IMR-90 (cell line): Measurements from ENCODE around the gene CNTN5. TPM values are rescaled to one million over a fixed set of nuclear protein-coding genes. Genes with fewer than 3 reads are reported as not detected.

Source experiments
- ATAC-seq: fragments of 200-7000 bp; cut with Tn5 transposase; 2 replicates; pipeline ENCODE4 v1.9.1; 2020; ENCODE audit warnings: low read depth, mild to moderate bottlenecking, moderate library complexity
- BruUV-seq: library from RNA; stranded (reverse); fragments of 400-500 nt; replicated peaks from 2 replicates; lab custom pipeline; 2021; lab: Mats Ljungman, UMichigan
- CTCF ChIA-PET: fragments of 300-600 bp; formaldehyde crosslinking; extraction: SDS; loops from one replicate; lab custom pipeline; 2021; ENCODE audit warnings: antibody characterized with exemption; lab: Yijun Ruan, JAX
- POLR2A ChIA-PET: fragments of 300-600 bp; sonication (Branson Sonifier 250); formaldehyde crosslinking; loops from one replicate; lab custom pipeline; 2022; ENCODE audit warnings: antibody characterized with exemption; ENCODE audit not compliant: unreplicated experiment; lab: Charles Lee
- DNase-seq: peaks from one replicate; pipeline ENCODE4 v3.0.0; 2013
- H2AFZ ChIP-seq: replicated peaks from 2 replicates; pipeline ENCODE3; 2013; ENCODE audit warnings: low read length, mild to moderate bottlenecking; ENCODE audit not compliant: poor library complexity
- H2AK5ac ChIP-seq: 2 replicates; pipeline ENCODE4 v1.6.1; 2013; ENCODE audit warnings: low read depth, low read length, inconsistent platforms
- H2AK9ac ChIP-seq: replicated peaks from 2 replicates; pipeline ENCODE3; 2013; ENCODE audit warnings: mild to moderate bottlenecking, low read depth, low read length, moderate library complexity; ENCODE audit not compliant: poor library complexity
- H2BK120ac ChIP-seq: 2 replicates; pipeline ENCODE4 v1.6.1; 2013; ENCODE audit warnings: low read depth, low read length, inconsistent platforms
- H2BK15ac ChIP-seq: 3 replicates; pipeline ENCODE4 v1.6.1; 2013; ENCODE audit warnings: low read depth, low read length, inconsistent platforms
- H2BK20ac ChIP-seq: 2 replicates; pipeline ENCODE4 v1.6.1; 2013; ENCODE audit warnings: low read depth, mild to moderate bottlenecking, inconsistent platforms, low read length, moderate library complexity
- H2BK5ac ChIP-seq: 2 replicates; pipeline ENCODE4 v1.6.1; 2013; ENCODE audit warnings: mild to moderate bottlenecking, low read depth, low read length, inconsistent platforms; ENCODE audit not compliant: poor library complexity, severe bottlenecking
- H3K14ac ChIP-seq: replicated peaks from 2 replicates; pipeline ENCODE4 v1.6.1; 2013; ENCODE audit warnings: low read depth, low read length, inconsistent platforms
- H3K18ac ChIP-seq: 2 replicates; pipeline ENCODE4 v1.6.1; 2013; ENCODE audit warnings: low read depth, low read length, control low read depth
- H3K23ac ChIP-seq: 2 replicates; pipeline ENCODE4 v1.6.1; 2013; ENCODE audit warnings: low read depth, low read length, inconsistent platforms
- H3K27ac ChIP-seq: 2 replicates; pipeline ENCODE4 v1.5.1; 2013; ENCODE audit warnings: mild to moderate bottlenecking, control low read depth, low read length; ENCODE audit not compliant: insufficient read depth
- H3K27me3 ChIP-seq: 2 replicates; pipeline ENCODE4 v1.6.1; 2013; ENCODE audit warnings: low read length; ENCODE audit not compliant: control insufficient read depth, insufficient read depth
- H3K36me3 ChIP-seq: 2 replicates; pipeline ENCODE4 v1.6.1; 2013; ENCODE audit warnings: low read length, mixed read lengths; ENCODE audit not compliant: control insufficient read depth, insufficient read depth
- H3K4ac ChIP-seq: 2 replicates; pipeline ENCODE4 v1.6.1; 2013; ENCODE audit warnings: low read depth, low read length, inconsistent platforms
- H3K4me1 ChIP-seq: 2 replicates; pipeline ENCODE4 v1.6.1; 2013; ENCODE audit warnings: low read length, mixed read lengths; ENCODE audit not compliant: control insufficient read depth, insufficient read depth
- H3K4me2 ChIP-seq: 2 replicates; pipeline ENCODE4 v1.6.1; 2013; ENCODE audit warnings: low read depth, mild to moderate bottlenecking, control low read depth, low read length, moderate library complexity
- H3K4me3 ChIP-seq: 2 replicates; pipeline ENCODE4 v1.5.1; 2013; ENCODE audit warnings: low read depth, mild to moderate bottlenecking, control low read depth, low read length, moderate library complexity; ENCODE audit not compliant: insufficient read depth
- H3K56ac ChIP-seq: 2 replicates; pipeline ENCODE4 v1.6.1; 2013; ENCODE audit warnings: low read length, inconsistent platforms; ENCODE audit not compliant: insufficient read depth; ENCODE audit errors: extremely low read depth
- H3K79me1 ChIP-seq, 2 experiments: 2 replicates each; pipeline ENCODE4 v1.6.1; 2013; ENCODE audit warnings: low read length in 2 of 2, inconsistent platforms in 1 of 2, low read depth in 1 of 2
- H3K9ac ChIP-seq: 2 replicates; pipeline ENCODE4 v1.6.1; 2013; ENCODE audit warnings: low read depth, low read length, control low read depth
- H3K9me1 ChIP-seq: 2 replicates; pipeline ENCODE4 v1.6.1; 2013; ENCODE audit warnings: low read length, inconsistent platforms; ENCODE audit not compliant: insufficient read depth
- H3K9me3 ChIP-seq: 2 replicates; pipeline ENCODE4 v1.6.1; 2013; ENCODE audit warnings: low read length; ENCODE audit not compliant: control insufficient read depth, insufficient read depth
- H4K20me1 ChIP-seq: 2 replicates; pipeline ENCODE4 v1.6.1; 2013; ENCODE audit warnings: low read length, inconsistent platforms; ENCODE audit not compliant: insufficient read depth
- H4K5ac ChIP-seq: 2 replicates; pipeline ENCODE4 v1.6.1; 2013; ENCODE audit warnings: mild to moderate bottlenecking, low read depth, low read length, control low read depth
- H4K8ac ChIP-seq, 2 experiments: 2 replicates each; pipeline ENCODE4 v1.6.1; 2013; ENCODE audit warnings: low read depth in 2 of 2, low read length in 2 of 2, control low read depth in 1 of 2, inconsistent platforms in 1 of 2
- H4K91ac ChIP-seq: 2 replicates; pipeline ENCODE4 v1.6.1; 2013; ENCODE audit warnings: low read depth, low read length, inconsistent platforms; ENCODE audit not compliant: insufficient read depth
- BHLHE40 ChIP-seq: fragments of 150-350 bp; IDR thresholded peaks from 2 replicates; pipeline ENCODE4 v1.6.1; 2016; ENCODE audit warnings: mild to moderate bottlenecking, low read depth, low read length
- CEBPB ChIP-seq: IDR thresholded peaks from 2 replicates; pipeline ENCODE4 v1.6.1; 2012; ENCODE audit warnings: low read depth, low read length, improper control_type of control experiment
- CHD1 ChIP-seq: IDR thresholded peaks from 2 replicates; pipeline ENCODE4 v1.6.1; 2012; ENCODE audit warnings: low read depth, low read length, improper control_type of control experiment
- CTCF ChIP-seq: conservative IDR thresholded peaks from 2 replicates; pipeline ENCODE4 v1.5.1; 2012; ENCODE audit warnings: mild to moderate bottlenecking, low read depth, low read length, improper control_type of control experiment
- ELK1 ChIP-seq: fragments of 150-350 bp; IDR thresholded peaks from 2 replicates; pipeline ENCODE4 v1.6.1; 2016; ENCODE audit warnings: low read depth, mild to moderate bottlenecking, low read length, moderate library complexity, borderline replicate concordance
- FOS ChIP-seq: fragments of 150-350 bp; IDR thresholded peaks from 2 replicates; pipeline ENCODE4 v1.6.1; 2016; ENCODE audit warnings: low read depth, low read length
- MAFK ChIP-seq: IDR thresholded peaks from 2 replicates; pipeline ENCODE4 v1.6.1; 2012; ENCODE audit warnings: low read depth, low read length, improper control_type of control experiment
- MAZ ChIP-seq: IDR thresholded peaks from 2 replicates; pipeline ENCODE4 v1.6.1; 2012; ENCODE audit warnings: low read depth, mild to moderate bottlenecking, low read length, improper control_type of control experiment, moderate library complexity, borderline replicate concordance
- MXI1 ChIP-seq: IDR thresholded peaks from 2 replicates; pipeline ENCODE4 v1.6.1; 2012; ENCODE audit warnings: low read depth, mild to moderate bottlenecking, low read length, moderate library complexity, borderline replicate concordance
- NFE2L2 ChIP-seq: fragments of 150-350 bp; IDR thresholded peaks from 2 replicates; pipeline ENCODE4 v1.6.1; 2016; ENCODE audit warnings: low read depth, mild to moderate bottlenecking, low read length
- POLR2A ChIP-seq: IDR thresholded peaks from 2 replicates; pipeline ENCODE4 v1.6.1; 2012; ENCODE audit warnings: mild to moderate bottlenecking, low read depth, low read length
- RAD21 ChIP-seq: IDR thresholded peaks from 2 replicates; pipeline ENCODE4 v1.6.1; 2012; ENCODE audit warnings: low read length, improper control_type of control experiment
- RCOR1 ChIP-seq: IDR thresholded peaks from 2 replicates; pipeline ENCODE4 v1.6.1; 2012; ENCODE audit warnings: mild to moderate bottlenecking, low read length, improper control_type of control experiment; ENCODE audit not compliant: insufficient replicate concordance
- RFX5 ChIP-seq: IDR thresholded peaks from 2 replicates; pipeline ENCODE4 v1.8.0; 2012; ENCODE audit warnings: low read depth, mild to moderate bottlenecking, low read length, moderate library complexity
- SMC3 ChIP-seq: fragments of 150-350 bp; IDR thresholded peaks from 2 replicates; pipeline ENCODE4 v1.6.1; 2016; ENCODE audit warnings: low read depth, mild to moderate bottlenecking, antibody characterized with exemption, low read length, moderate library complexity
- USF2 ChIP-seq: fragments of 150-350 bp; IDR thresholded peaks from 2 replicates; pipeline ENCODE4 v1.6.1; 2017; ENCODE audit warnings: mild to moderate bottlenecking, antibody characterized with exemption, low read length, low read depth
- WGBS, 2 experiments: methylation state at CpG; one replicate each; pipeline versions ENCODE4 v1.1.5 to v1.1.7; 2013; ENCODE audit warnings: missing lambda C conversion rate in 2 of 2; ENCODE audit not compliant: insufficient read length in 1 of 2; ENCODE audit errors: extremely low coverage in 2 of 2; 5-methylcytosine and 5-hydroxymethylcytosine counted together
- dilution Hi-C: fragments of 300-500 bp; cut with HindIII; formaldehyde crosslinking; loops from one replicate; pipeline ENCODE4 v1.14.3; 2018; ENCODE audit warnings: low sequenced_read_pairs; ENCODE audit not compliant: unreplicated experiment
- in situ Hi-C: fragments of 300-500 bp; cut with MboI; formaldehyde crosslinking; loops from 3 replicates; pipeline ENCODE4 v1.14.3; 2019; ENCODE audit warnings: low sequenced_read_pairs, inconsistent platforms, mixed read lengths
- intact Hi-C: fragments of 100-400 bp; cut with micrococcal nuclease; formaldehyde crosslinking; loops from 2 replicates; pipeline ENCODE4 v1.10.0; 2022
- polyA plus RNA-seq, 3 experiments: library from polyadenylated mRNA; depleted of rRNA; stranded (reverse); fragments of >200 nt; gene quantifications; 2 replicates each; pipeline ENCODE4 v1.2.3, GENCODE V29; 2012; ENCODE audit warnings: low replicate concordance in 1 of 3
- total RNA-seq: library from RNA; depleted of rRNA; stranded (reverse); fragments of >200 nt; gene quantifications from 2 replicates; pipeline ENCODE4 v1.2.3, GENCODE V29; 2012

CNTN5 gene
- total and polyA plus RNA-seq, 2 of the 4 experiments (the other 2 are of a cell fraction) = not detected

- intact Hi-C loops = no loop called here
- no peak overlapping the region for H3K14ac ChIP-seq
- no peak overlapping the region for H4K91ac ChIP-seq
- H3K4me2 ChIP-seq = no peak overlapping the region
- H3K4ac ChIP-seq = no peak overlapping the region
- no peaks in the 10 kb centered on the region for H3K4me1 ChIP-seq
- dilution Hi-C loops = no loop called here
- no peaks in the 10 kb centered on the region for H4K20me1 ChIP-seq
- H3K36me3 ChIP-seq = no peaks in the 10 kb centered on the region
- no peak overlapping the region for H2BK120ac ChIP-seq
- no peak overlapping the region for H3K4me3 ChIP-seq
- no peaks in the 10 kb centered on the region for H3K9me1 ChIP-seq
- no TSS peak for BruUV-seq
- no peak overlapping the region for H3K27ac ChIP-seq
- no peak overlapping the region for H3K23ac ChIP-seq
- no peak overlapping the region for H3K9ac ChIP-seq
- H3K18ac ChIP-seq = no peak overlapping the region
- H3K79me1 ChIP-seq = no peaks in the 10 kb centered on the region
- H3K56ac ChIP-seq = no peak overlapping the region
- no peak overlapping the region for H2BK5ac ChIP-seq
- H3K9me3 ChIP-seq = no peaks in the 10 kb centered on the region
- in situ Hi-C loops = no loop called here
- H2BK20ac ChIP-seq = no peak overlapping the region
- POLR2A ChIA-PET = no interaction called here
- no peak overlapping the region for H2BK15ac ChIP-seq
- DNase-seq (no peak), ATAC-seq (no peak)
- H2AK9ac ChIP-seq = no peak overlapping the region
- H4K5ac ChIP-seq = no peak overlapping the region
- H2AK5ac ChIP-seq = no peak overlapping the region
- H3K27me3 ChIP-seq = no peaks in the 10 kb centered on the region
- WGBS, 2 experiments = 27% methylated on average over 2 of the region's 3 CpGs; no CpG with 5 or more reads in 1 of the 2 experiments
- H4K8ac ChIP-seq = no peak overlapping the region
- H2AFZ ChIP-seq = no peak overlapping the region
- CTCF ChIA-PET = no interaction called here
- TF ChIP-seq USF2 = no peak
- TF ChIP-seq MXI1 = no peak
- TF ChIP-seq CTCF = no peak
- TF ChIP-seq ELK1 = no peak
- no peak for TF ChIP-seq RAD21
- TF ChIP-seq NFE2L2 = no peak
- no peak for TF ChIP-seq MAZ
- no peak for TF ChIP-seq CEBPB
- no peak for TF ChIP-seq POLR2A
- TF ChIP-seq RCOR1 = no peak
- no peak for TF ChIP-seq MAFK
- TF ChIP-seq SMC3 = no peak
- no peak for TF ChIP-seq FOS
- no peak for TF ChIP-seq CHD1
- TF ChIP-seq RFX5 = no peak
- TF ChIP-seq BHLHE40 = no peak
Measured at GRCh38 chr11:100303897-100304296, 1283.1 kb downstream of the CNTN5 start.
